ENCODE data around the gene CRIM1.

CRIM1 gene

DNA sequence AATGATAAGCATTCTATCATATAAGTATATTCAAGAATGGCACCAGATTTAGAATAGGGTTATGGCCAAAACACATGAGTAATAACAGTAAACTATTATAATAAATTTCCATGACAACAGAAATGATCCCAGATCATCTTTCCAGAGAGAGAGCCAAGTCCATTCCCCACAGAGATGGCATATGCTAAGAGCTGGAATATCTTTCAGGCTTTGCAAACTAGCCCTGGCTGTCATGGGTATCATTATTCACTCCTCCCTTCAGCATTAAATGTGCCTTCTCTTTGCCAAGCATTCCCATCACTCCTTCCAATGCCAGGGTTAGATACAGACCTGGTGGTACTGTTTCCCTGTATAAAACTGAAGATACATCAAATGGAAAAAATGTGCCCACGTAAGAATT lies 231.5 kb downstream of the CRIM1 start:
- DNase-seq = no peak

- DNase-seq = no peak
Observed at GRCh38 chr2:36587556-36587955, 232.0 kb downstream of the CRIM1 start.

GRCh38 chr2:36589230-36589630 lies 233.7 kb downstream of the CRIM1 start:
- no peak for DNase-seq

GRCh38 chr2:36594849-36595248 lies 239.3 kb downstream of the CRIM1 start:
- DNase-seq = no peak

DNA sequence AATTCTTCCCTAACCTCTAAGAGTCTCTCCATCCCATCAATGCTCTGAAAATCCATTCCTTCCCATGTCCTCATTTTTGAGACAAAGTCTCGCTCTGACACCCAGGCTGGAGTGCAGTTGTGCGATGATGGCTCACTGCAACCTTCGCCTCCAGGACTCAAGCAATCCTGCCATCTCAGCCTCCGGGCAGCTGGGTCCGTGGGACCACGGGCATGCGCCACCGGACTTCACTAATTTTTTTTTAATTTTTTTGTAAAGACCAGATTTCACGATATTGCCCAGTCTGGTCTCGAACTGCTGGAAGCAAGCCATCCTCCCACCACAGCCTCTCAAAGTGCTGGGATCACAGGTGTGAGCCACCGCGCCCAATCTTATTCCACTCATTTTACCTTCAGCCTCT lies 240.8 kb downstream of the CRIM1 start:
- DNase-seq = no peak

DNA sequence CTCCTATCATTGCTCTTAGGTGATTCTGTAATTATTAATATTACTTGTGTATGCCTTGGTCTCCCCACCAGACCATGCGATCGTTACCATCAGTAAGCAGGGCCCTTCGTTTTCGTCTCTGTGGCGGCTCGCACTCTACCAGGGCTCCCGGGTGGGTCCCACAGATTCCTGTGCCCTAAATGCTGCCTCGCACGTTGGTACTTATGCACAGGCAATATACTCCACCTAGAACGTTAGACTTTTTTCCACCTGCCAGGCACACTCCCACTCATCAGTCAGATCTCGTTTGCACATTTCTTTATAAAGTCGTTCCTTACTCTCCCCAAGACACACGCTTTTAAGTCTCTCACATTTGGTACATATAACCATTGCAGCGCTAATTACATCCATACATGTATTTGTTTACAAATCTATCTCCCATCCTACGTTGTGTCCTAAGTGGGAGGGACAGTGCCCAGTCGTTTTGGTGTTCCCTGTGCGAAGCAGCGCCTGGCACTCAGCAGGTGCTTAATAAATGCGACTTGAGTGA lies 241.5 kb downstream of the CRIM1 start:
- no peak for DNase-seq

GRCh38 chr2:36597532-36598377 lies 242.2 kb downstream of the CRIM1 start, which contains the start of gene FEZ2:
Gene FEZ2, minus strand, starts transcription at chr2:36598168. Its CDS starts 26 bp downstream, at chr2:36598142.
- peak; percentile 79 for DNase-seq

Data from activated CD4-positive, alpha-beta T cell treated with anti-CD3 and anti-CD28 coated beads for 48 hours (primary cell).